K562 (cell line): Measurements from ENCODE around the gene LPAR4. TPM values are rescaled to one million over a fixed set of nuclear protein-coding genes. Genes with fewer than 3 reads are reported as not detected.

Experiments
- ATAC-seq: fragments of 200-7000 bp; cut with Tn5 transposase; 3 replicates; pipeline ENCODE4 v1.9.1; 2020; ENCODE audit warnings: moderate library complexity
- BruUV-seq: library from RNA; stranded (reverse); fragments of 400-500 nt; replicated peaks from 2 replicates; lab custom pipeline; 2021; lab: Mats Ljungman, UMichigan
- CTCF ChIA-PET: fragments of 300-600 bp; formaldehyde crosslinking; extraction: SDS; loops from one replicate; lab custom pipeline; 2021; ENCODE audit warnings: low intra/inter-chr PET ratio; lab: Yijun Ruan, JAX
- POLR2A ChIA-PET: fragments of 300-600, 350-650 bp; sonication (Branson Sonifier 250); formaldehyde crosslinking; extraction: SDS; loops from one replicate; lab custom pipeline; 2021; ENCODE audit warnings: antibody characterized with exemption, inconsistent platforms; lab: Yijun Ruan, JAX
- DNase-seq, 4 experiments: peaks; one replicate each; pipeline versions ENCODE4 v3.0.0 to v3.0.0-alpha.2; 2011 to 2018; ENCODE audit warnings: low spot score in 3 of 4, mixed read lengths in 3 of 4; ENCODE audit errors: extremely low read depth in 1 of 4
- FAIRE-seq: peaks from 2 replicates; lab custom pipeline; 2011; peaks lifted over from hg19 to GRCh38; lab: Jason Lieb, UNC
- H2AFZ ChIP-seq: 2 replicates; pipeline ENCODE4 v1.6.0; 2011; ENCODE audit warnings: low read depth, low read length, control low read depth, inconsistent platforms
- H3K27ac ChIP-seq: fragments of 200-600 bp; 3 replicates; pipeline ENCODE4 v1.8.0; 2011; ENCODE audit warnings: low read depth, mild to moderate bottlenecking, control low read depth, inconsistent platforms, low read length, moderate library complexity, mixed read lengths; ENCODE audit errors: extremely low read depth
- H3K27me3 ChIP-seq, 2 experiments: fragments of 300-600 bp in 1 of 2; 2 replicates in 1 of 2; 3 replicates in 1 of 2; pipeline versions ENCODE4 v1.6.0 to v1.8.0; 2011; ENCODE audit warnings: inconsistent platforms in 2 of 2, low read length in 2 of 2, mild to moderate bottlenecking in 1 of 2, mixed read lengths in 1 of 2, moderate library complexity in 1 of 2; ENCODE audit not compliant: control insufficient read depth in 2 of 2, insufficient read depth in 2 of 2
- H3K36me3 ChIP-seq: fragments of 300-600 bp; 3 replicates; pipeline ENCODE4 v1.8.0; 2011; ENCODE audit warnings: mild to moderate bottlenecking, low read length, inconsistent platforms; ENCODE audit not compliant: control insufficient read depth, insufficient read depth
- H3K4me1 ChIP-seq, 2 experiments: fragments of 200-600 bp in 1 of 2; replicated peaks in 1 of 2; 2 replicates in 1 of 2; 3 replicates in 1 of 2; pipeline versions ENCODE4 v1.5.1 to v1.8.0; 2011; ENCODE audit warnings: inconsistent platforms in 2 of 2, low read length in 2 of 2, mild to moderate bottlenecking in 1 of 2, mixed read lengths in 1 of 2, moderate library complexity in 1 of 2; ENCODE audit not compliant: control insufficient read depth in 2 of 2, insufficient read depth in 2 of 2
- H3K4me2 ChIP-seq: 2 replicates; pipeline ENCODE4 v1.6.1; 2011; ENCODE audit warnings: low read length, control low read depth, inconsistent platforms, mixed read lengths; ENCODE audit not compliant: insufficient read depth
- H3K4me3 ChIP-seq: fragments of 200-600 bp; sonication (generic), shearing (Covaris generic); 2 replicates; pipeline ENCODE4 v1.5.1; 2016; ENCODE audit warnings: control low read depth, inconsistent platforms
- H3K79me2 ChIP-seq: fragments of 200-600 bp; 3 replicates; pipeline ENCODE4 v1.8.0; 2011; ENCODE audit warnings: low read length, inconsistent platforms; ENCODE audit not compliant: control insufficient read depth, insufficient read depth
- H3K9ac ChIP-seq, 2 experiments: 2 replicates each; pipeline versions ENCODE4 v1.6.0 to v1.6.1; 2011; ENCODE audit warnings: low read depth in 2 of 2, low read length in 2 of 2, control low read depth in 1 of 2, inconsistent platforms in 1 of 2, mild to moderate bottlenecking in 1 of 2, mixed read lengths in 1 of 2; ENCODE audit not compliant: insufficient read depth in 1 of 2
- H3K9me1 ChIP-seq: one replicate; pipeline ENCODE4 v1.6.0; 2011; ENCODE audit warnings: inconsistent platforms, mild to moderate bottlenecking, low read length, moderate library complexity; ENCODE audit not compliant: control insufficient read depth, insufficient read depth
- H3K9me3 ChIP-seq: replicated peaks from 2 replicates; pipeline ENCODE4 v1.5.1; 2011; ENCODE audit warnings: low read depth, low read length, inconsistent platforms; ENCODE audit not compliant: control insufficient read depth, insufficient read depth
- H4K20me1 ChIP-seq: replicated peaks from 2 replicates; pipeline ENCODE4 v1.6.1; 2011; ENCODE audit warnings: low read length, inconsistent platforms, mixed read lengths; ENCODE audit not compliant: control insufficient read depth, insufficient read depth
- CREB1 ChIP-seq, 2 experiments: sonication (generic) in 1 of 2; formaldehyde crosslinking in 1 of 2; IDR thresholded peaks; 2 replicates each; pipeline versions ENCODE4 v1.6.1 to v1.8.0; 2012 to 2022; ENCODE audit warnings: inconsistent platforms in 1 of 2, mild to moderate bottlenecking in 1 of 2, missing genetic modification reagents in 1 of 2, moderate library complexity in 1 of 2
- E2F5 ChIP-seq: sonication (generic); formaldehyde crosslinking; IDR thresholded peaks from 2 replicates; pipeline ENCODE4 v1.8.0; 2022; ENCODE audit warnings: mild to moderate bottlenecking, missing genetic modification reagents
- MEF2A ChIP-seq: IDR thresholded peaks from 2 replicates; pipeline ENCODE4 v1.6.1; 2011; ENCODE audit warnings: low read depth, mild to moderate bottlenecking, low read length, moderate library complexity; ENCODE audit not compliant: control insufficient read depth
- SFPQ ChIP-seq: fragments of 200-400 bp; formaldehyde crosslinking; IDR thresholded peaks from 2 replicates; pipeline ENCODE4 v1.6.1; 2017; ENCODE audit warnings: mild to moderate bottlenecking, low read depth, low read length, moderate library complexity
- YBX1 ChIP-seq: fragments of 450-650 bp; IDR thresholded peaks from 2 replicates; pipeline ENCODE4 v1.7.1; 2016; ENCODE audit warnings: mild to moderate bottlenecking
- ZNF263 ChIP-seq: sonication (generic); formaldehyde crosslinking; IDR thresholded peaks from 2 replicates; pipeline ENCODE4 v1.8.0; 2022; ENCODE audit warnings: mild to moderate bottlenecking, missing genetic modification reagents, borderline replicate concordance
- ZNF512 ChIP-seq: IDR thresholded peaks from 2 replicates; pipeline ENCODE4 v1.6.1; 2016; ENCODE audit warnings: missing genetic modification characterization, missing compliant biosample characterization
- ZNF57 ChIP-seq: fragments of 450-650 bp; formaldehyde crosslinking; IDR thresholded peaks from 2 replicates; pipeline ENCODE4 v1.4.0; 2020; ENCODE audit warnings: mild to moderate bottlenecking, moderate library complexity
- ZNF609 ChIP-seq: sonication (generic); formaldehyde crosslinking; IDR thresholded peaks from 2 replicates; pipeline ENCODE4 v1.8.1; 2023; ENCODE audit warnings: missing genetic modification reagents, mild to moderate bottlenecking, borderline replicate concordance
- in situ Hi-C: fragments of 300-500 bp; cut with MboI; formaldehyde crosslinking; loops from 4 replicates; pipeline ENCODE4 v1.15.0; 2018; ENCODE audit warnings: inconsistent platforms, mixed read lengths
- intact Hi-C: fragments of 100-400 bp; cut with micrococcal nuclease; formaldehyde crosslinking; loops from 2 replicates; pipeline ENCODE4 v1.14.2; 2022
- polyA plus RNA-seq, 8 experiments: library from polyadenylated mRNA; depleted of rRNA in 4 of 8; stranded (reverse) in 5 of 8; unstranded in 3 of 8; fragments of >200 nt; fragmentation: Nextera tagmentation in 2 of 8; fragmentation: Illumina TruSeq in 1 of 8; extraction: Ambion mirVana in 2 of 8; extraction: Trizol in 1 of 8; gene quantifications; 2 replicates each; pipeline versions ENCODE4 v1.2.1 to v1.2.3, GENCODE V29; 2011 to 2014; ENCODE audit warnings: inconsistent platforms in 1 of 8, missing spikeins in 1 of 8
- total RNA-seq, 7 experiments: library from RNA; depleted of rRNA in 6 of 7; stranded (reverse); fragments of >200 nt in 6 of 7; fragmentation: Illumina TruSeq in 2 of 7; extraction: Trizol in 2 of 7; gene quantifications; 2 replicates each; pipeline versions ENCODE4 v1.2.1 to v1.2.3, GENCODE V29; 2011 to 2021; ENCODE audit warnings: low replicate concordance in 1 of 7

LPAR4 gene
- total and polyA plus RNA-seq, 9 of the 15 experiments (the other 6 are each of a cell fraction or from before 2014, with no cell fraction given) = not detected

- no peaks in the 10 kb centered on the region for H3K4me1 ChIP-seq
- no peak for ATAC-seq
- no peaks in the 10 kb centered on the region for H3K36me3 ChIP-seq
- no peak overlapping the region for H3K4me3 ChIP-seq
- TF ChIP-seq ZNF57 (CRISPR knock-in tag) (no peak), YBX1 (no peak), SFPQ (no peak), ZNF263 (no peak), E2F5 (CRISPR knock-in tag) (no peak), ZNF609 (CRISPR knock-in tag) (no peak), ZNF512 (tag) (no peak), MEF2A (no peak), CREB1 (IDR thresholded peaks at IDR 0.05) (no peak), CREB1 (CRISPR knock-in tag; IDR thresholded peaks at IDR 0.05) (no peak)
- TF ChIP-seq, all 486 proteins: peak for 0
- no peak overlapping the region for H2AFZ ChIP-seq
- CTCF ChIA-PET = no interaction called here
- POLR2A ChIA-PET = no interaction called here
- in situ Hi-C loops = no loop called here
- no peaks in the 10 kb centered on the region for H4K20me1 ChIP-seq
- no peaks in the 10 kb centered on the region for H3K9me3 ChIP-seq
- H3K9ac ChIP-seq = no peak overlapping the region
- no peaks in the 10 kb centered on the region for H3K27me3 ChIP-seq
- H3K9me1 ChIP-seq = no peaks in the 10 kb centered on the region
- no peak overlapping the region for H3K4me2 ChIP-seq
- H3K79me2 ChIP-seq = no peaks in the 10 kb centered on the region
- FAIRE-seq (no peak), DNase-seq (no peak)
- intact Hi-C loops = no loop called here
- BruUV-seq = no TSS peak
- H3K27ac ChIP-seq = no peak overlapping the region
Measured at GRCh38 chrX:78800694-78801093, 53.2 kb downstream of the LPAR4 start.
